Endothelial cell of umbilical vein (primary cell): ENCODE data around the gene HCFC1. TPM values are rescaled to one million over a fixed set of nuclear protein-coding genes. Genes with fewer than 3 reads are reported as not detected.

Experiments
- BruUV-seq: library from RNA; stranded (reverse); fragments of 400-500 nt; replicated peaks from 2 replicates; lab custom pipeline; 2021; lab: Mats Ljungman, UMichigan
- CTCF ChIA-PET: fragments of 300-600, 350-600 bp; sonication (Branson Sonifier 250); formaldehyde crosslinking; loops from one replicate; lab custom pipeline; 2021; ENCODE audit warnings: antibody characterized with exemption, inconsistent platforms; lab: Charles Lee
- POLR2A ChIA-PET: fragments of 300-600, 350-600 bp; sonication (Branson Sonifier 250); formaldehyde crosslinking; loops from one replicate; lab custom pipeline; 2021; ENCODE audit warnings: antibody characterized with exemption, inconsistent platforms; lab: Charles Lee
- DNase-seq: peaks from one replicate; pipeline ENCODE4 v3.0.0-alpha.2; 2011; ENCODE audit warnings: low read depth, low spot score
- FAIRE-seq: peaks from 2 replicates; lab custom pipeline; 2011; peaks lifted over from hg19 to GRCh38; lab: Jason Lieb, UNC
- H2AFZ ChIP-seq: 2 replicates; pipeline ENCODE4 v1.6.0; 2012; ENCODE audit warnings: low read depth, low read length, control low read depth, inconsistent platforms
- H3K27ac ChIP-seq: 2 replicates; pipeline ENCODE4 v1.5.1; 2011; ENCODE audit warnings: low read depth, mild to moderate bottlenecking, control low read depth, low read length, moderate library complexity; ENCODE audit not compliant: insufficient read depth
- H3K27me3 ChIP-seq, 2 experiments: 2 replicates each; pipeline versions ENCODE4 v1.6.0 to v1.6.1; 2011; ENCODE audit warnings: low read length in 2 of 2, mixed read lengths in 1 of 2; ENCODE audit not compliant: control insufficient read depth in 2 of 2, insufficient read depth in 2 of 2
- H3K36me3 ChIP-seq, 2 experiments: 2 replicates in 1 of 2; 3 replicates in 1 of 2; pipeline ENCODE4 v1.5.1; 2011; ENCODE audit warnings: low read length in 2 of 2, mild to moderate bottlenecking in 1 of 2, moderate library complexity in 1 of 2; ENCODE audit not compliant: control insufficient read depth in 2 of 2, insufficient read depth in 2 of 2; ENCODE audit errors: extremely low read depth in 1 of 2
- H3K4me1 ChIP-seq: 3 replicates; pipeline ENCODE4 v1.5.1; 2011; ENCODE audit warnings: mild to moderate bottlenecking, low read length; ENCODE audit not compliant: control insufficient read depth, insufficient read depth; ENCODE audit errors: extremely low read depth
- H3K4me2 ChIP-seq: 2 replicates; pipeline ENCODE4 v1.6.1; 2011; ENCODE audit warnings: low read length, control low read depth, mixed read lengths; ENCODE audit not compliant: insufficient read depth
- H3K4me3 ChIP-seq, 3 experiments: fragments of 200-600 bp in 1 of 3; sonication (generic), shearing (Covaris generic) in 1 of 3; replicated peaks in 1 of 3; 2 replicates each; pipeline ENCODE4 v1.5.1; 2011 to 2016; ENCODE audit warnings: control low read depth in 3 of 3, low read length in 3 of 3, mild to moderate bottlenecking in 2 of 3, inconsistent platforms in 1 of 3, low read depth in 1 of 3, moderate library complexity in 1 of 3; ENCODE audit not compliant: insufficient read depth in 1 of 3
- H3K79me2 ChIP-seq: 2 replicates; pipeline ENCODE4 v1.6.0; 2012; ENCODE audit warnings: low read length, inconsistent platforms; ENCODE audit not compliant: control insufficient read depth, insufficient read depth
- H3K9ac ChIP-seq: replicated peaks from 2 replicates; pipeline ENCODE3; 2011; ENCODE audit warnings: low read length, control low read depth; ENCODE audit not compliant: insufficient read depth; ENCODE audit errors: extremely low read depth
- H3K9me1 ChIP-seq: replicated peaks from 3 replicates; pipeline ENCODE4 v1.6.0; 2011; ENCODE audit warnings: mild to moderate bottlenecking, low read length; ENCODE audit not compliant: control insufficient read depth, insufficient read depth; ENCODE audit errors: extremely low read depth
- H3K9me3 ChIP-seq: replicated peaks from 2 replicates; pipeline ENCODE4 v1.5.1; 2012; ENCODE audit warnings: low read length, inconsistent platforms; ENCODE audit not compliant: control insufficient read depth, insufficient read depth
- H4K20me1 ChIP-seq: replicated peaks from 2 replicates; pipeline ENCODE3; 2011; ENCODE audit warnings: mild to moderate bottlenecking, low read length; ENCODE audit not compliant: control insufficient read depth, insufficient read depth; ENCODE audit errors: extremely low read depth
- CTCF ChIP-seq, 2 donors: IDR thresholded peaks; 1 replicate in 1 of 2; 2 replicates in 1 of 2; pipeline ENCODE4 v1.5.1; 2011; ENCODE audit warnings: low read length in 2 of 2, mild to moderate bottlenecking in 2 of 2, moderate library complexity in 2 of 2, control low read depth in 1 of 2, inconsistent platforms in 1 of 2, low read depth in 1 of 2; ENCODE audit not compliant: insufficient read depth in 1 of 2; ENCODE audit errors: extremely low read depth in 1 of 2
- EZH2 ChIP-seq: IDR thresholded peaks from 2 replicates; pipeline ENCODE4 v1.6.1; 2012; ENCODE audit warnings: borderline replicate concordance, low read depth, mild to moderate bottlenecking, moderate library complexity, low read length, inconsistent platforms; ENCODE audit not compliant: severe bottlenecking
- FOS ChIP-seq: IDR thresholded peaks from 2 replicates; pipeline ENCODE4 v1.6.1; 2011; ENCODE audit warnings: mild to moderate bottlenecking, low read length, moderate library complexity, borderline replicate concordance; ENCODE audit not compliant: insufficient read depth
- GATA2 ChIP-seq: IDR thresholded peaks from 2 replicates; pipeline ENCODE4 v1.7.0; 2011; ENCODE audit warnings: low read depth, mild to moderate bottlenecking, moderate library complexity, mixed read lengths, low read length; ENCODE audit not compliant: insufficient read length, insufficient read depth
- JUN ChIP-seq: IDR thresholded peaks from 2 replicates; pipeline ENCODE4 v1.6.1; 2011; ENCODE audit warnings: borderline replicate concordance, low read depth; ENCODE audit not compliant: insufficient read length, insufficient read depth
- MAX ChIP-seq: IDR thresholded peaks from 2 replicates; pipeline ENCODE4 v1.6.1; 2011; ENCODE audit not compliant: insufficient read depth, insufficient read length
- MYC ChIP-seq: IDR thresholded peaks from one replicate; pipeline ENCODE4 v1.6.1; 2011; ENCODE audit warnings: mild to moderate bottlenecking, low read depth, low read length
- POLR2A ChIP-seq: IDR thresholded peaks from 2 replicates; pipeline ENCODE4 v1.6.1; 2012; ENCODE audit warnings: low read depth, mild to moderate bottlenecking, control low read depth, low read length
- POLR2AphosphoS5 ChIP-seq: IDR thresholded peaks from 2 replicates; pipeline ENCODE4 v1.6.1; 2012; ENCODE audit warnings: low read depth, mild to moderate bottlenecking, control low read depth, low read length, moderate library complexity; ENCODE audit not compliant: insufficient read depth
- dilution Hi-C: fragments of 300-500 bp; cut with MboI; formaldehyde crosslinking; loops from one replicate; pipeline ENCODE4 v1.15.0; 2019; ENCODE audit warnings: low sequenced_read_pairs; ENCODE audit not compliant: extremely low pct_ligation_motif_present
- intact Hi-C: fragments of 100-400 bp; cut with micrococcal nuclease; formaldehyde crosslinking; loops from one replicate; pipeline ENCODE4 v1.10.0; 2022
- polyA plus RNA-seq, 4 experiments: library from polyadenylated mRNA; depleted of rRNA in 3 of 4; stranded (reverse) in 3 of 4; unstranded in 1 of 4; fragments of >200 nt; gene quantifications; 2 replicates each; pipeline versions ENCODE4 v1.2.1 to v1.2.3, GENCODE V29; 2011 to 2012; ENCODE audit warnings: missing spikeins in 1 of 4
- total RNA-seq: library from RNA; stranded (reverse); gene quantifications from 2 replicates; pipeline ENCODE4 v1.2.3, GENCODE V29; 2021

Gene HCFC1
- total and polyA plus RNA-seq, 2 donors (not counting 3 experiments of a cell fraction or from before 2014, with no cell fraction given): 15.9 to 85.9 TPM

- H3K36me3 ChIP-seq: no peaks in the 10 kb centered on the region
- CTCF ChIA-PET: no interaction called here
- FAIRE-seq: no peak
Observed at GRCh38 chrX:153992180-153992579, 20.6 kb upstream of the HCFC1 start.

More at GRCh38 chrX:153992180-153992579, 20.6 kb upstream of the HCFC1 start:
- POLR2A ChIA-PET: interaction anchor here (0.6 kb wide), 1 partner anchor 13 kb away, joined by 5 read pairs; no protein-coding TSS in a partner anchor
- no peak overlapping the region for H3K4me3 ChIP-seq
- intact Hi-C loops: no loop called here
- H4K20me1 ChIP-seq: no peaks in the 10 kb centered on the region
- H3K9ac ChIP-seq: no peak overlapping the region
- no peaks in the 10 kb centered on the region for H3K9me3 ChIP-seq
- TF ChIP-seq FOS (no peak), JUN (no peak), POLR2A (no peak), MYC (no peak), GATA2 (no peak), POLR2AphosphoS5 (no peak), CTCF (IDR thresholded peaks at IDR 0.05; ENCODE audit: extremely low read depth in 1 of 2, insufficient read depth in 1 of 2, low read depth in 1 of 2, low read length in 2 of 2) (no peak), MAX (no peak), EZH2 (no peak)
- H3K79me2 ChIP-seq: no peaks in the 10 kb centered on the region
- no peak overlapping the region for H3K27ac ChIP-seq
- H3K4me1 ChIP-seq: no peaks in the 10 kb centered on the region
- dilution Hi-C loops: no loop called here
- no peaks in the 10 kb centered on the region for H3K27me3 ChIP-seq
- BruUV-seq: no TSS peak
- DNase-seq: no peak
- no peak overlapping the region for H2AFZ ChIP-seq
- no peaks in the 10 kb centered on the region for H3K9me1 ChIP-seq
- no peak overlapping the region for H3K4me2 ChIP-seq
